ENCODE measurements around the gene DUSP9.

DUSP9 gene

GRCh38 chrX:153622661-153623309 is 24.2 kb upstream of the DUSP9 start:
- no peak for DNase-seq

DNA sequence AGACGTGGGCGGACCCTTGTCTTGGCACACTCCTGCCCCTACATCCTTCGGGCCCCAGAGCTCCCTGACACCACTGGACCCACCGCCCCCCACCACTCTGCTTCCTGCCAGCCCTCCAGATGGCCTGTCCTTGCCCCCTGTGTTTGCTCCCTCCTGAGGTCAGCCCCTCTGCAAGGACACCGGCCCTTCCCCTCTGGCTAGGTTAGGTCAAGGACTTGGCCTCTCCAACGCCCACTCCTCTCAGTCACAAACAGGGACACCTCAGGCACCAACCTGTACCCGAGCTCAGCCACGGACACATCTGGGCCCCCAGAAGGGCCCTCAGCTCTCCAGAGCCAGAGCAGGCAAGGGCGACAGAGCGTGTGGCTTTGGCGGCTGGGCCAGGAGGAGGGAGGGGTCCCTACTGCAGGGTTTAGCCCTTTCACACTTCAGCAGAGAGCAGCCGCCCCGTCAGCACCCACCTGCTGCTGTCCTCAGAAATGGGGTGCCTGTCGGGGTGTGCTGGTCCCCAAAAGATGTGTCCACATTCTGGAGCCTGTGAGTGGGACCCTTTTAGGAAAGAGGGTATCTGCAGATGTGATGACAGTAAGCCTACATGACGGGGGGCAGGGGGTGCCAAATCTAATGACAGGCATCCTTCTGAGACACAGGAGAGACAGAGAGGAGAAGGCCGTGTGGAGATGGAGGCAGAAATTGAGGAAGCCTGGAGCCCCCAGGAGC is 23.5 kb upstream of the DUSP9 start:
- DNase-seq, result no peak

DNA sequence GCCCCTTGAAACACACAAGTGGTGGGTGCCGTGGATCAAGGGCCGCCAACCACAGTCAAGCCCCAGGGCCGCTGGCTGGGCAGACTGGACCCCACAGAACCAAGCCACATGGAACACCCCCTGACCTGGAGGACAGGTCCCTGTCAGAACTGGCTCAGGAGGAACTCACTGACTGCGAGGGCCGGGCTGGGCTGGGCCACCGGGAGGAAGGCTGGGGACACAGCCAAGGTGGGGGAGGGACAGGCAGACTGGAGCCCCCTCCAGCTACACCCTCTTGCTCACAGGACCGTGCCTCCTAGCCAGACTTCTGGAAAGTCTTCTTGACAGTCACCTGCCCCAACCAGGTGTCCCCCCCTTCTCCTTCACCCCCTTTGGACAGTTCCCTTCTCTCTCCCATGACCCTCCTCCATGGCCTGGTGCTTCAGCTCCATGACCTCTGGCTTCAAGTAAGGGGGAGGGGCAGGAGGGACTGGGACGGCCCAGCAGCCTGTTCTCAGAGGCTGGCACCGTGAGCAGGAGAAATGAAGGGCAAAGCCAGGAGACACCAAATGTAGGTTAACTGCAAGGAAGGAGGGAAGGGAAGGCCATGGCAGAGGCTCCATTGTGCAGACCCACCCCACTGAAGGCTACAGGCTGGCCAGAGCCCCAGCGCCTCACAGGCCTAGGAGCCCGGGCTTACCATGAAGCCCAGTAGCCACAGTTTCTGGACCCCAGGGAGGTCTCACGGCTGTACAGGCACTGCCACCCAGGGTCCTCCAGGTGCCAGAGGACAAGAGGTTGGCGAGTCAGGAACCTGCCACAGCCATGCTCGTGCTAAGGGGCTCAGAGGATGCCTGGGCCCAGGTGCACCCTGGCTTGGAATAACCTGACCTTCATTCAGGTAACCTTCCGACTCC is 22.6 kb upstream of the DUSP9 start:
- DNase-seq, result no peak

DNA sequence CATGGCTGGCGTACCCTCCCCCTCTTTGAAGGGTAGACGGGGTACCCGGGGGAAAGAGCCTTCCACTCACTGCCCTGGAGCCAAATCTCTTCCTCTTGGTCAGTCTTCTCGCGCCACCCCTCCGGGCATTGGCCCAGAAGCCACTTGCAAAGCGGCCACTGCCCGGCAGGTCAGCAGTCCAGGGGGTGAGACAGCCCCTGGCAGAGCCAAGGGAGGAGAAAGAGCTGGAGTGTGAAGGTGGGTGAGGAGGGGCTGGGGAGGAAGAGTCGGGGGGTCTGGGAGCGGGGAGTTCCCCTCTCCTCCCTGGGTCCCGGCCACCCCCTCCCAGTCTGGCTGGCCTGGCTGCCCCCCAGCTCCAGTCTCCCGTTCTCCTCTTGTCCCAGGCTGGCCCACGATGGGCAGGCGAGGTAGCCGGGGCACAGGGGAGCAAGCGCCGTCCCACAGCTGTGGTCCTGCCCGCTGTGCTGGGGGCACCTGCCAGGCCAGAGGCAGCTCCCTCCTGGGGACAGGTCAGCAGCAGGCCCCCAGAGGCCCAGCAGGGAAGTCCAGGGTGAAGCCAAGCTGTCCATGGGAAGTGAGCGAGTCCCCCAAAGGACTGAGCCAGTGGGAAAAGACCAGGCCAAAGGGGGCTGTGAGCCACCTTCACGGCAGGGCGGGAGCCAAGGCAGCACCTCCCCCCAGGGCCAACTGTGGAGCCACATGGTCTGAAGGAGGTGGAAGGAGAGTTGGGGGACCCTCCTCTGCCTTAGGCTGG is 21.6 kb upstream of the DUSP9 start:
- no peak for DNase-seq

DNA sequence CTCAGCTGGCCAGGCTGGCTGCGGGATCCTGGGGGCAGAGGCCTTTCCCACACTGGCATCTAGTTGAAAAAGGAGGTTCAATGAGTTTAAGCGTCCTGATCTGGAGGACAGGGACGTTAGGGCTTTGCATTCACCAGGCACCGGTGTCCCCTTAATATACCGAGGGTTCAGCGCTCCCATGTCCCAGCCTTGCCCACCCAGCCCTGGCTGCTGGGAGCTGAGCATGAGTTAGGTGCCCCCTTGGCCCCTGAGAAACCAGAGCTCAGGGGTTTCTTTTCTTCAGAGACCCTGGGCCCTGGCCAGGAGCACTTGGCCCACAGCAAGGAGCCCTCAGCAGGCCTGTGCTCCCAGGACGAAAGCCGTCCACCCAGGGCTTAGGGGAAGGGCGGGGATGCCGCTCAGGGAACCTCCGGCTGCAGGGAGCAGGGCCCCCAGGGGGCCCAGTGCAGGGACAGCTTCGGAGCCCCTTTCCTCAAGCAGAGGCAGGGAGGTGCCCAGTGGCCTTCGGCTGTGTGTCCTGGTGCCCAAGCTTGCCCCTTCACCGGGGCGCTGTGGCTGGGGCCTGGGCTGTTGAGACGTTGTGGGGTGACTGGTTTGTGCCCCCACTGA is 20.9 kb upstream of the DUSP9 start:
- no peak for DNase-seq

DNA sequence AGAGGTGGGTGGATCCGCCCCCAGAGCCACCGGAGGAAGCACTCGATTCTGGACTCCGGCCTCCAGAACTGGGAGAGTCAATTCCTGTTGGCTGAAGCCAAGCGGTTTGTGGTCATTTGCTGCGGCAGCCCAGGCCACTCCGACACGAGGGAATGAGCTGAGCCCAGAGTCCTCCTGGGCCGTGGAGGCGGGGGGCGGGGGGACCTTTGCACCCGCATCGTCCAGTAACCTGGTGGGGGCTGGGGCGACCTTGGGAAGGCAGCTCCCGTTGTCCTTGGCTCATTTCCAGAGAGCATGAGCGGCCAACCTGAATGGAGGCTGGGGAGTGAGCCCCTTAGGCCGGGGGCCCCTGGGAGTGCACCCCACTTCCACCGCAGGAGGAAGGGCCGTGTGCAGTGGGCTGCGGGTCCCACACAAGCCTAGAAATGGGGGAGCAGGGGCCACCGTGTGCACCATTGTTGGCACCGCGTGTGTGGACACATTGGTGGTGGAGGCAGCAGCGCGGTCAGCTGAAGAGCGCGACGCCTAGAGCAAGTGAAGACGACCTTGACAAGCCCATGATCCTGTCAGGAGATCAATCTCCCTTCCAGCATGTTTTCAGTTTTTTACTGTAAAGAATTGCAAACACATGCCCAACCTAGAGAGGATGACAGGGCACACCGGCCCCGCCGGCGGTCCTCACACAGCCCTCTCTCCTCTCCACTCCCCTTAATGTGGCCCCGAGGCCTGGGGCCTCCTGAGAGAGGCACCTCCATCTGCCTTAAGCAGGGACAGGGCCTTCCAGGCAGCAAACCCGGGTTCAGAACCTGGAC is 19.9 kb upstream of the DUSP9 start:
- no peak for DNase-seq

DNA sequence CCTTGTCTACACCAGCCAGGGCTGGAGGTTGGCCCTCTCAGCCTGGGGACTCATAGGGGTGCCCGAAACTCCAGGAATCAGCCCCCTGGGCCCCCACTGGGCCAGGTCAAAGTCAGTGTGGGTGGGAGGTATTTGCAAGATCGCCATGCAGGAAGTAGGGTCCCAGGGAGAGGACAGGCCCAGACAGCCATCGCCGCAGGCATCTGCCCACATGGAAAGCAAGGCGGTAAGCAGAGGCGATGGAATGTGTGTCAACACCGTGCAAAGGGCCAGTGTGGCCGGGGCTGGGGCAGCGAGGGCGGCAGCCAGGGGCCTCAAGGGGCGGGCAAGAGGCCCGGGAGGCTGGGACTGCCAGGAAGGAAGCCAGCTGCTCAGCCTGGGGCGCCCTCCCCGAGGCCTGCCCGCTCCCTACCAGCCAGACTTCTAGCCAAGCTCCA is 19.3 kb upstream of the DUSP9 start:
- no peak for DNase-seq

GRCh38 chrX:153628129-153628528 is 18.9 kb upstream of the DUSP9 start:
- DNase-seq, result no peak

- no peak for DNase-seq
These were observed 18.3 kb upstream of the DUSP9 start for GRCh38 chrX:153628665-153629064.

- no peak for DNase-seq
These were observed 15.7 kb upstream of the DUSP9 start for GRCh38 chrX:153631346-153631745.

- no peak for DNase-seq
These were observed 15.0 kb upstream of the DUSP9 start for GRCh38 chrX:153631907-153632594.

- DNase-seq, result no peak
These were observed 14.4 kb upstream of the DUSP9 start for GRCh38 chrX:153632595-153632946.

- no peak for DNase-seq
These were observed 14.0 kb upstream of the DUSP9 start for GRCh38 chrX:153633048-153633447.

GRCh38 chrX:153633607-153634180 is 13.3 kb upstream of the DUSP9 start:
- DNase-seq, result no peak

DNA sequence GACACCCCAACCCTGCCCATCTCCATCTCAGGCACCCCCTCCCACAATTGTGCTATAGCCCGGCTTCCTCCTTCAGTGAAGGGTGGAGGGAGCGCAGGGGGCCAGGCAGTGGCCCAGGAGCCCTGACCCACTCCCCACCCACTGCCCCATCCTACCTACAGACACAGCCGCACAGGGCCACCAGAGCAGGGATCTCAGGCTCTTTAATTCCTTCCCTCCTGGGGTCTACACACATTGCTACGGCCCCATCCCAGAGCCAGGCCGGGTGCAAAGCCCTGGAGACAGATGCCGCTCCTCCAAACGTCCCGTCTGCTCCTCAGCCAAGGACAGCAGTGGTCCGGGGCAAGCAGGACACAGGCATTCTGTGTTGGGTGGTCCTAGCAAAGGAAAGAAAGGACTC is 12.8 kb upstream of the DUSP9 start:
- DNase-seq, result no peak

DNA sequence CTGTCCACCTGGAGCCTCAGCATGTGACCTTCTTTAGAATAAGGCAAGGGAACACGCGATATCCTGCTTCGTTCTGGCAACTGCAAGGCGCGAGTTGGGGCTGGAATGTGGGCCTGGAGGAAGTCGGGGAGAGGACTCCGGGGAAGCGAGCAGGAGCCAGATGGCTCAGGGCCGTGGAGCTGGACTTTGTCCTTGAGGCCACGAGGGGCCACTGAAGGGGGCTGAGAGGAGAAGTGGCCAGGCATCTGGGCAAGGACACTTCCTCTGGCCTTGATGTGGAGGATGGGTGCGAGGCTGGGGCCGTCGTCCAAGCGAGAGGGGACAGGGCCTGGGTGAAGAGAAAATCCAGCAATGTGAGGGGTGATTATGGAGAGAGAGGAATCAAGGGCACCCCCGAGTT is 12.2 kb upstream of the DUSP9 start:
- no peak for DNase-seq

DNA sequence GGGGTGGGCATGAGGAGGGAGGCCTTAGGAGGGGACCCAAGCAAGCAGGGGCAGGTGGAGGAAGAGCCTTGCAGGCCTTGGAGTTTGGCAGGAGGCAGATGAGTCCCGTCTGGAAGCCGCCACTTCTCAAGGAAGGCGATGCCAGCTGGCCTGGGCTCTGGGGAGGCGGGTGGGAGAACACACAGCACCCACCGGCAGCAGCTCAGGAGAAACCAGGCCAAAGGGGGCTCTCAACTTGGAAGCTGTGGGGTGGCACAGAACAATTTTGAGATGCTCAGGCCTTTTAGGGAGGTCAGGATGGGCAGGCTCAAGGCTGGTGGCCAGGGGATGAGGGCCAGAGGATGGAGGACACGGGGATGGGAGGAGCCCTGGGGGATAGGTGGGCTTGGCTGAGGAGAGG is 11.6 kb upstream of the DUSP9 start:
- no peak for DNase-seq

DNA sequence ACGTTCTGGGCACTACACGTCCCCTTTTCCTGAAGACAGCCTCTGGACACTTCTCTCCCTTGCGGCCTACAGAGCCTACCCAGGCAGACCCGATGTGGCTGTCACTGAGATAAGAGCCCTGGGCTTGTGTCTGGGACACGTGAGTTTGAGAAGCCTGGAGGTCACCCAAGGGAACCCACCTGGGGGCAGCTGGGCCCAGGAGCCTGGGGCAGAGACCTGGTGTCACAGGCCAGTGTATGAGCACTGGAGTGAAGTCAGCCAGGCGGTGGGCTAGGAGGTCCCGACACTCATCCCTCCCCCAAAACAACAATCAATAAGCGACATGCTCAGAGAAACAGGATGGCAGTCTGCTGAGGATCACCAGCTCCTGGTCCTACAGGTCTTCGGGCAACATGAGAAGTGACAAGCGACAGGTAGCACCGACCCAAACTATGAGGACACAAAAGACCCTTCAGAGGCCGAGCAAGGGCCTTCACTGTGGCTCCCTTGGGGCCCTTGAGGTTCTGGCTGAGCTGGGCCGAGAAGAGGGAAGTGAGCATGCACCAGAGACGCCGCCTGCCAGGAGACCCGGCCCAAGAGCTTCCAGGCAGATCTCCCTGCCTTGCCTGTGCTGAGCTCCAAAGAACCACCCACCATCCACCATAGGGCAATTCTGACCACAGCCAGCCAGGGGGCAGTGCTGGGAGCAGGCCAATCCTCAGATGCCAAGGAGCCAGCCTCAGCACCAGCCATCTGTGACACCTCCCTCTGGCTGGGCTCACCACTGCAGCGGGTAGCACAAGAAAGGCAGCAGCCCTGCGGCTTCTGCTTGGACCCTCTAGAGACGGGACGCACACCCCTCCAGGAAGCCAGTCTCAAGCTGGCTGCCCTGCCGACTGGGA is 11.0 kb upstream of the DUSP9 start:
- no peak for DNase-seq

DNA sequence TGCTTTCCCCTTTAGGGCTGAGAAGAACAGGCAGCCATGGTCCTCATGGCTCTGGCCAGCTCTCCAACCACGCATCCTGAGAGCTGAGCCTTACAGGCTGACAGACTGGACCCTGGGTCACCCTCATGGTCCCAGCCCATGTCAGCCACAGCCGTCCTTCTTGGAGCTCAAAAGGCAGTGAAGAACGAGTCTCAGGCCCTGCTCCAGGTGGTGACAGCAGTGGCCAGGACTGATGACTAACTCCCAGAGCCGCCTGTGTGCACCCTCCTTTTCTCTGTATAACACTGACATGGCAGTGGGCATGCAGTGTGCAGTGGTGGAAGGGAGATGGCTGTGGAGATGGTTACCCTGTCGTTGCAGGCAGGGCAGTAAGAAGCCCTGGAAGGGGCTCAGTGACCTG is 10.3 kb upstream of the DUSP9 start:
- DNase-seq, result no peak
